GM12801 (cell line): ENCODE results near the gene PRAF2.

Source experiments
- TF ChIP-seq, protein P1 (sequence below): IDR thresholded peaks from one replicate; pipeline ENCODE4 v1.5.1; 2011; ENCODE audit warnings: control low read depth; ENCODE audit not compliant: insufficient read length; ENCODE audit errors: extremely low read depth

The PRAF2 gene

GRCh38 chrX:49064735-49065134 lies 9.1 kb downstream of the PRAF2 start:
- TF ChIP-seq, protein P1, sequence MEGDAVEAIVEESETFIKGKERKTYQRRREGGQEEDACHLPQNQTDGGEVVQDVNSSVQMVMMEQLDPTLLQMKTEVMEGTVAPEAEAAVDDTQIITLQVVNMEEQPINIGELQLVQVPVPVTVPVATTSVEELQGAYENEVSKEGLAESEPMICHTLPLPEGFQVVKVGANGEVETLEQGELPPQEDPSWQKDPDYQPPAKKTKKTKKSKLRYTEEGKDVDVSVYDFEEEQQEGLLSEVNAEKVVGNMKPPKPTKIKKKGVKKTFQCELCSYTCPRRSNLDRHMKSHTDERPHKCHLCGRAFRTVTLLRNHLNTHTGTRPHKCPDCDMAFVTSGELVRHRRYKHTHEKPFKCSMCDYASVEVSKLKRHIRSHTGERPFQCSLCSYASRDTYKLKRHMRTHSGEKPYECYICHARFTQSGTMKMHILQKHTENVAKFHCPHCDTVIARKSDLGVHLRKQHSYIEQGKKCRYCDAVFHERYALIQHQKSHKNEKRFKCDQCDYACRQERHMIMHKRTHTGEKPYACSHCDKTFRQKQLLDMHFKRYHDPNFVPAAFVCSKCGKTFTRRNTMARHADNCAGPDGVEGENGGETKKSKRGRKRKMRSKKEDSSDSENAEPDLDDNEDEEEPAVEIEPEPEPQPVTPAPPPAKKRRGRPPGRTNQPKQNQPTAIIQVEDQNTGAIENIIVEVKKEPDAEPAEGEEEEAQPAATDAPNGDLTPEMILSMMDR: no peak

GRCh38 chrX:49064303-49064702 lies 9.5 kb downstream of the PRAF2 start:
- TF ChIP-seq, protein P1: no peak

DNA sequence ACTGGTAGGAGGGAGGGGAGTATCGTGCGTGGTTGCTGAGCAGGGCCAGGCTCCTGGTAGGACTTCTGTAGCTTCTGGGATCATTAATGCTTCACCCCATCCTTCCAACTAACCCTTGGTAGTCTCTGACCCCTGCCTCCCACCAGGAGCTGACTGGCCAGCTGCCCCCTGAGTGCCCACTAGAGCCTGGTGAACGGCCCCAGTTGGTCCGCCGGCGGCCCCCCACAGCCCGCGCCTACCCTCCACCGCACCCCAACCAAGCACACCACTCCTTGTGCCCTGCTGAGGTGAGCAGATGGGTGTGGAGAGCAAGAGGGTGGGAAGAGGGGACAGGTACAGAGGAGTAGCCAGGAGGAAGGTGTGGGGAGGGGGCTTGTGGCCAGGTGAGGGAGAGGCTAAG lies 10.1 kb downstream of the PRAF2 start:
- TF ChIP-seq, protein P1: no peak

DNA sequence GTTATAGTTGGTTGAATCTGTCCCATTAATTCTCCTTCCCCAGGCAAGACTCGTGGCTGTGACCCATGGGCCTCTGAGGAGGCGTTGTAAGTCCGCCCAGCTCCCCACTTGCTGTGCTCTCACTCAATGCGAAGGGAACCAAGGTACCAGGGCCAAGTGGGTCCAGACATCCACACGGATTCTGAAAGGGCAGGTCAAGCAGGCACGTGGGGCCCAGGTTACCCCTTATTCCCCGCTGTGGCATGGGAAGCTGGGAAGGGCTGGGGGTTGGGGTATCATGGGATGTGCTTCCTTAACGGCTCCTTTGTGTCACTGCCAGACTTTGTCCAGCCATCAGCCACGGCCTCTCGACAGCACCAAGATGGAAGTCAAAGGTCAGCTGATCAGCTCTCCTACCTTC lies 11.9 kb downstream of the PRAF2 start:
- TF ChIP-seq, protein P1: no peak

GRCh38 chrX:49061490-49061889 lies 12.3 kb downstream of the PRAF2 start:
- TF ChIP-seq, protein P1: no peak

- TF ChIP-seq, protein P1: no peak
Observed at GRCh38 chrX:49060914-49061313, 12.9 kb downstream of the PRAF2 start.

GRCh38 chrX:49059681-49060085 lies 14.1 kb downstream of the PRAF2 start:
- TF ChIP-seq, protein P1: no peak

DNA sequence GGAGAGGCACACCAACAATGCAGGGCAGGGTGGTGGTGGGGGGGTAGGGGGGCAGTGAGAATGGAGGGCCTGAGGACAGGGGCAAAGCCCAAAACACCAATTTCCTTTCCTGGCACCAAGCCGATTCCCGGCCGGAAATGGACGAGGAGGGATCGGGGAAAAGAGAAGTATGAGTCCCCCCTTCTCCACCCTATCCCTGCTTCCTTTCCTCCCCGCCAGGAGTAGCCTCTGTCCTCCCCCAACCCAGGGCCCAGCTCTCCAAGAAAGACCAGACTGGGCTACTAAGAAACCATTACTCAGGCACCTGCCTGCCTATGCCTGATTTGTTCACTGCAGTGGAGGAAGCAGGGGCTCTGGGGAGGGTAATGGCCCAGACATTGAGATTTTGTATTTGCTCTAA lies 14.6 kb downstream of the PRAF2 start:
- TF ChIP-seq, protein P1: no peak
